Stimulated activated CD4-positive, alpha-beta T cell treated with anti-CD3 and anti-CD28 coated beads, TNF-alpha, amount 100 ng/mL, for 1 hour (primary cell): ENCODE data around the gene MYCN.

Experiments
- DNase-seq, 3 donors: peaks; one replicate each; pipeline ENCODE4 v3.0.0-alpha.2; 2020; ENCODE audit warnings: low read depth in 3 of 3, low spot score in 1 of 3

Gene MYCN

GRCh38 chr2:15974565-15975260, 34.4 kb downstream of the MYCN start:
- no peak for DNase-seq

- DNase-seq: no peak
Measured at GRCh38 chr2:15975261-15975600, 34.9 kb downstream of the MYCN start.

GRCh38 chr2:15975676-15976075, 35.3 kb downstream of the MYCN start:
- no peak for DNase-seq

GRCh38 chr2:15976354-15976753, 36.0 kb downstream of the MYCN start:
- no peak for DNase-seq

- DNase-seq: no peak
Measured at GRCh38 chr2:15979051-15979758, 38.9 kb downstream of the MYCN start.

- no peak for DNase-seq
Measured at GRCh38 chr2:15979759-15980604, 39.6 kb downstream of the MYCN start.

GRCh38 chr2:15980605-15981098, 40.3 kb downstream of the MYCN start:
- no peak for DNase-seq

- no peak for DNase-seq
Measured at GRCh38 chr2:15981646-15982045, 41.3 kb downstream of the MYCN start.

GRCh38 chr2:15982285-15983044, 42.1 kb downstream of the MYCN start:
- no peak for DNase-seq

GRCh38 chr2:15983496-15983895, 43.1 kb downstream of the MYCN start:
- DNase-seq: no peak

GRCh38 chr2:15984368-15985255, 44.3 kb downstream of the MYCN start:
- no peak for DNase-seq

GRCh38 chr2:15985531-15985930, 45.2 kb downstream of the MYCN start:
- no peak for DNase-seq

GRCh38 chr2:15986068-15986560, 45.8 kb downstream of the MYCN start:
- DNase-seq: no peak

- DNase-seq: no peak
Measured at GRCh38 chr2:15986644-15987043, 46.3 kb downstream of the MYCN start.

GRCh38 chr2:15988733-15989132, 48.4 kb downstream of the MYCN start:
- DNase-seq: no peak

- no peak for DNase-seq
Measured at GRCh38 chr2:15989559-15989958, 49.2 kb downstream of the MYCN start.

- DNase-seq: no peak
Measured at GRCh38 chr2:15990151-15991101, 50.1 kb downstream of the MYCN start.

GRCh38 chr2:15991231-15991630, 50.9 kb downstream of the MYCN start:
- DNase-seq: no peak
